AG09309 (cell line): ENCODE measurements around the gene ZC3H18.

Experiments
- DNase-seq: peaks from one replicate; pipeline ENCODE4 v3.0.0-alpha.2; 2010; ENCODE audit warnings: low read depth
- H3K4me3 ChIP-seq: 2 replicates; pipeline ENCODE4 v1.5.1; 2011; ENCODE audit warnings: mild to moderate bottlenecking, low read depth, low read length, moderate library complexity; ENCODE audit not compliant: control insufficient read depth
- TF ChIP-seq, protein P1 (sequence below): IDR thresholded peaks from 2 replicates; pipeline ENCODE4 v1.5.1; 2011; ENCODE audit warnings: mild to moderate bottlenecking, low read depth, low read length, inconsistent platforms; ENCODE audit not compliant: insufficient read depth, control insufficient read depth; ENCODE audit errors: missing control alignments

The ZC3H18 gene

DNA sequence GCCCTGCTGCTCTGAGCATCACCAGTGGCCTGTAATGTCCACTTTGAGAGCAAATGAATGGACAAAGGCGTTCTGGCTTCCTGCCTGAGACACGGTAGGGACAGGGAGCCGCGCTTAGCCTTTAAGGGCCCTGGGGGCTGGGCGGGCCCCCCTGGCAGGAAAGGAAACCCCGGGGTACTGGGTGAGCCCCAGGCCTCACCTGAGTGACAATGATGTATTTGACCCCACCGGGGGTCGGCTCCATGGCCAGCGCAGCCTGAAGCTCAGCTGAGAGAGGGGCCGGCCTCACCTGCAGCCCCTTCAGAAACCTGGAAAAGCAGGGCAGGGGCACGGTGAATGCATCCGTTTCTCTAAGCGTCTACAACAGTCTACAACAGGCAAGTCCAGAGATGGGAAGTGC is 82.9 kb downstream of the ZC3H18 start:
- no peak for DNase-seq
- no peak overlapping the region for H3K4me3 ChIP-seq
- TF ChIP-seq, protein P1, sequence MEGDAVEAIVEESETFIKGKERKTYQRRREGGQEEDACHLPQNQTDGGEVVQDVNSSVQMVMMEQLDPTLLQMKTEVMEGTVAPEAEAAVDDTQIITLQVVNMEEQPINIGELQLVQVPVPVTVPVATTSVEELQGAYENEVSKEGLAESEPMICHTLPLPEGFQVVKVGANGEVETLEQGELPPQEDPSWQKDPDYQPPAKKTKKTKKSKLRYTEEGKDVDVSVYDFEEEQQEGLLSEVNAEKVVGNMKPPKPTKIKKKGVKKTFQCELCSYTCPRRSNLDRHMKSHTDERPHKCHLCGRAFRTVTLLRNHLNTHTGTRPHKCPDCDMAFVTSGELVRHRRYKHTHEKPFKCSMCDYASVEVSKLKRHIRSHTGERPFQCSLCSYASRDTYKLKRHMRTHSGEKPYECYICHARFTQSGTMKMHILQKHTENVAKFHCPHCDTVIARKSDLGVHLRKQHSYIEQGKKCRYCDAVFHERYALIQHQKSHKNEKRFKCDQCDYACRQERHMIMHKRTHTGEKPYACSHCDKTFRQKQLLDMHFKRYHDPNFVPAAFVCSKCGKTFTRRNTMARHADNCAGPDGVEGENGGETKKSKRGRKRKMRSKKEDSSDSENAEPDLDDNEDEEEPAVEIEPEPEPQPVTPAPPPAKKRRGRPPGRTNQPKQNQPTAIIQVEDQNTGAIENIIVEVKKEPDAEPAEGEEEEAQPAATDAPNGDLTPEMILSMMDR: no peak

DNA sequence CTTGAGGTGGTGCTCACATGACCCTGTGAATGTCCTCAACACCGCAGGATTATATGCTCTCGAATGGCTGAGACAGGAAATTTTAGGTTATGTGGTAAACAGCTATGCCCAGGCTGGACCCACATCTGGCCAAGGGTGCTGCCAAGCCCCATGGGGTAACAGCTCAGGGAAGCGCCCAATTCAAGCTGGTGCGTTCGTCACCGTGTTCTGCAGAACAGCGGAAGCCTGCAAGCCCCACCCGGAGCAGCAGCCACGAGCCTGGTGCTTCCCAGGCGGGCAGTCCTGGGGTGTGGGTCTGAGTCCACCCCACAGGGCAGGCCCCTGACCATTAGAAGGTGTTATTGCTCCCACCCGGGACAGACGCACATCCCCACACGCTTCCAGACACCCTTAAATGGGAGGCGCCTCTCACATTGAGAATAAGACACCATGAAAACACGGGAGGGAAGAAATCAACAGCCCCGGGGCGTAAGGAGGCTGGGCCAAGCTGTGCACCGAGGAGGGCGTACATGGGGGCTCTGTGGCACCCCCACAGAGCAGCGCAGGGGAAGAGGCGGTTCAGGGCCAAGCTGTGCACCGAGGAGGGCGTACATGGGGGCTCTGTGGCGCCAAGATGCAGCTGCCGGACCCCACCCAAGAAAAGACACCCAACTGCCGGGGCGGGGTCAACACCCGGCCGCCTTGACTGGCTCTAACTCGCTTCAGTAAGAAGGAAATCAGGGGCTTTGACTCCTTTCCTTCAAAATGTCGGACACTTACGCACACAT is 83.6 kb downstream of the ZC3H18 start:
- DNase-seq: no peak
- TF ChIP-seq, protein P1: no peak
- no peak overlapping the region for H3K4me3 ChIP-seq

DNA sequence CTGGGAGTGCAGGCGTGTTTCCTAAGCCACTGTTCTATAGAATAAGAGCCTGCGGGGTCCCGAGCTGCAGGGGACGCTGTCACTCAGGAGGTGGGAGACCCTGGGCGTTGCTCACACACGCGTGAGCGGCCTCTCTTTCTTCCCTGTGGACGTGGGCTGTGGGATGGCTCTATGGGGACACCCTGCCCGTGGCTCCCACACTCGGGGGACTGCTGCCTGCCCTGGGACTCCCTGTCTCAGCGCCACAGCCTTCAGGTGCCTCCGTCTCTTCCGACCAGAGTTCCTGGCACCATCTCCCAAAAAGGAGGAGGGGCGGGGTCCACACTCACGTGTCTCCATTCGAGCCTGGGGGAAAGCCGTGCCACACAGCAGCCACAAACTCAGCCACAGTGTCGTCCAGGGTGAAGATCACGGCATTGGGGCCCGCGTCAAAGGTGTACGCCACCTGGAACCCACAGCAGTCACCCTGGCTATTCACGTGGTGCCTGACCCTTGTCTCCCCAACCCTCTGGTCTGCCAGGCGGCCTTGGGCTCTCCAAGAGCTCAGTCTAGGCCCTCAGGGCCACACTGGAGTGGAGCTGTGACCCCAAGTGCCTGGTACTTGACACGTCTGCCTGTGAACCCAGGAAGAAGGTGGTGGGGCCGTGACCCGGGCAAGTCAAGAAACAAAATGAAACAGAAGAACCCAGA is 84.3 kb downstream of the ZC3H18 start:
- TF ChIP-seq, protein P1: no peak
- H3K4me3 ChIP-seq: no peak overlapping the region
- DNase-seq: no peak

DNA sequence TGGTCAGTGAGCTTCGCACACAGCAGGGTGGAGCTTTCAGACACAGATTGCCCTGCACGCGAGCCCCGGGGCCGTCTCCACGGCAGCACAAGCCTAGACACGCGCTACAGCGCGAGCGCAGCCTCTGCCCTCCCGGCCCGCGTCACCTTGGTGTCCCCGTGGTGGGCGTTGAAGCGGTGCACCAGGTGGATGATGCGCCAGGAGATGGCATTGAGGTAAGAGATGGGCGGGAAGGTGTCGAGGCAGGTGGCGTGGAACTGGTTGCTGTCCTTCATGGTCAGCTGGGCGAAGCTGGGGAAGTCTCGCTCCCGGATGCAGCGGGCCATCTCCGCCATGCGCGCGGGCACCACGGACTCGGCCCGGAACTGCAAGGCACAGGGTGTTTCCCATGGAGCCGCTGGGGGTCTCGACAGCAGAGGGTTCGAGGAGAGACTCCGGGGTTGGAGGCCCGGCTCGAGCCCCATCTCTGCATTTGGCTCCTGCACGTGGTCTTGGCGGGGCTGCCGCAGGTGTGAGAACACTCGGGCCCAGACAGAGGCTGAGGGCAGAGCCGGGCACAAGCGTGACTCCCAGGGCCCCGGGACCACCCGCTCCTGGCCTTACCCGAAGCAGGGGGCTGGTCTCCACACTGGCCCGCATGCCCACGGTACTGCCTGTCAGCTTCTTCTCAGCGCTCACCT is 85.0 kb downstream of the ZC3H18 start:
- TF ChIP-seq, protein P1: no peak
- no peak for DNase-seq
- no peak overlapping the region for H3K4me3 ChIP-seq

DNA sequence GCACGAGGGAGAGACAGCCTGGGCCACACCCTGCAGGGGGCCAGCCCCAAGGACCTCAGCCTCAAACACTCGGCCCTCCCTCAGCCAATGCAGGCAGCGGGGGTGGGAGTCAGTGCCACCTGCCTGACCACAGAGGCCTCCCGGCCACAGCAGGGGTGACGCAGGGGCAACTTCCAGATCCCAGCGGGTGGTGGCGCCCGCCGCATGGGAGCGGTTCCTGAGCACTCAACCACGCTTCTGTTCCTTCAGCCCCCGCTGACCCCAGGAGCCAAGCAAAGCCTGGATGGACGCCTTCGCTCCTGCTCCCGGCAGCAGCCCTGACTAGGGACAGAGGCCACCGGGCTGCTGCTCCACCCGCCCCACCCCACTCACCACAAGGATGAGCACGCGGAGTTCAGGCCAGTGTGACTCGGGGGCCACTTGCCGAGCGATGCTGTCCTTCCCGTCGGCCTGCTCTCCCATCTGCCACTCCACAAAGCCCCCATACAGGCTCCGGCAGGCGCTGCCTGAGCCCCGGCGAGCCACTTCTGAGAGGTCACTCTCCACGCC is 85.6 kb downstream of the ZC3H18 start:
- H3K4me3 ChIP-seq: no peak overlapping the region
- TF ChIP-seq, protein P1: no peak
- no peak for DNase-seq

DNA sequence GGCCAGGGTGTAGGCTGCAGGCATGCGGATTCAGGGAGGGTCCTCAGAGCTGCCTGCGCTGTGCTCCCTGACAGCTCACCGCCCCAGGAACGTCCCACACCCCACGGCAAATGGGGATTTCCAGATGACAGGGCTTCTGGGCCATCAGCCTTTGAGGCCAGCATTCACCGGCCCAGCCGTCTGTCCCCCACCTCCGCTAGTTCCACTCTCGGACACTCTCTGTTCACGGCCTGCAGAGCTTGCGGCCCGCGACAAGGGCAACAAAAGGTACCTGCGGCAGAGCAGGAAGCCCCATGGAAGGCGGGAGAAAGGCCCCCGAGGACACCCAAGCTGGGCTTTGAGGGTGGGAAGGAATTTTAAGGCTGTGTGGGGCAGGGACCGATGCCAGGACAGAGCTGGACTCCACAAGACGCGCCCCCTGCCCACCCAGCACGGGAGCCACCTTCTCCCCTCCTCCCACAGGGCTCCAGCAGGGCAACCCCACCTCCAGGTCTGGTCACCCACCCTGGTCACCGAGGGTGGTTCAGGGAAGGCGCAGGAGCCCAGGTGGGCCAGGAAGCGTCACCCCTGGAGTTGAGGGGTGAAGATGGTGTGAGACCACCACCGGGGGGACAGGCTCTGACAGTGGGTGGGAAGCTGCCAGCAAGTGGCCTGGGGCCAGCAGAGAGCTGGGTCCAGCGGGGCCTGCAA is 86.2 kb downstream of the ZC3H18 start:
- H3K4me3 ChIP-seq: no peak overlapping the region
- TF ChIP-seq, protein P1: no peak
- no peak for DNase-seq
